Measurements from ENCODE around the gene LIN7A. TPM values are rescaled to one million over a fixed set of nuclear protein-coding genes. Genes with fewer than 3 reads are reported as not detected.
"Not testable (repeated sequence)": the region's sequence is repeated elsewhere in the genome, so short reads cannot be mapped to it uniquely, and the experiment has no call there.

LIN7A gene
- total RNA-seq, 1 donor from 2014 or later = 27.7 TPM

- H3K9me3 Mint-ChIP-seq (ENCODE audit: unreplicated experiment) = no peaks in the 10 kb centered on the region
- no peak overlapping the region for H3K27ac Mint-ChIP-seq (ENCODE audit: unreplicated experiment)
- H3K4me3 Mint-ChIP-seq (ENCODE audit: unreplicated experiment) = no peak overlapping the region
- no peak for DNase-seq (ENCODE audit: extremely low spot score, unreplicated experiment)
- H3K27me3 Mint-ChIP-seq (ENCODE audit: unreplicated experiment) = no peaks in the 10 kb centered on the region
- peaks cover 34% of the 10 kb centered on the region for H3K36me3 Mint-ChIP-seq (ENCODE audit: unreplicated experiment)
- TF ChIP-seq, protein P1, sequence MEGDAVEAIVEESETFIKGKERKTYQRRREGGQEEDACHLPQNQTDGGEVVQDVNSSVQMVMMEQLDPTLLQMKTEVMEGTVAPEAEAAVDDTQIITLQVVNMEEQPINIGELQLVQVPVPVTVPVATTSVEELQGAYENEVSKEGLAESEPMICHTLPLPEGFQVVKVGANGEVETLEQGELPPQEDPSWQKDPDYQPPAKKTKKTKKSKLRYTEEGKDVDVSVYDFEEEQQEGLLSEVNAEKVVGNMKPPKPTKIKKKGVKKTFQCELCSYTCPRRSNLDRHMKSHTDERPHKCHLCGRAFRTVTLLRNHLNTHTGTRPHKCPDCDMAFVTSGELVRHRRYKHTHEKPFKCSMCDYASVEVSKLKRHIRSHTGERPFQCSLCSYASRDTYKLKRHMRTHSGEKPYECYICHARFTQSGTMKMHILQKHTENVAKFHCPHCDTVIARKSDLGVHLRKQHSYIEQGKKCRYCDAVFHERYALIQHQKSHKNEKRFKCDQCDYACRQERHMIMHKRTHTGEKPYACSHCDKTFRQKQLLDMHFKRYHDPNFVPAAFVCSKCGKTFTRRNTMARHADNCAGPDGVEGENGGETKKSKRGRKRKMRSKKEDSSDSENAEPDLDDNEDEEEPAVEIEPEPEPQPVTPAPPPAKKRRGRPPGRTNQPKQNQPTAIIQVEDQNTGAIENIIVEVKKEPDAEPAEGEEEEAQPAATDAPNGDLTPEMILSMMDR (IDR thresholded peaks at IDR 0.05) = no peak
- H3K4me1 Mint-ChIP-seq (ENCODE audit: unreplicated experiment) = peaks cover 8% of the 10 kb centered on the region
Measured at GRCh38 chr12:80798281-80798680, 139.5 kb downstream of the LIN7A start.

- peaks cover 8% of the 10 kb centered on the region for H3K4me1 Mint-ChIP-seq (ENCODE audit: unreplicated experiment)
- DNase-seq (ENCODE audit: extremely low spot score, unreplicated experiment) = no peak
- TF ChIP-seq, protein P1 (IDR thresholded peaks at IDR 0.05) = no peak
- H3K27me3 Mint-ChIP-seq (ENCODE audit: unreplicated experiment) = no peaks in the 10 kb centered on the region
- H3K36me3 Mint-ChIP-seq (ENCODE audit: unreplicated experiment) = peaks cover 30% of the 10 kb centered on the region
- H3K9me3 Mint-ChIP-seq (ENCODE audit: unreplicated experiment) = no peaks in the 10 kb centered on the region
- H3K27ac Mint-ChIP-seq (ENCODE audit: unreplicated experiment) = peak overlapping the region; percentile 4
- H3K4me3 Mint-ChIP-seq (ENCODE audit: unreplicated experiment) = no peak overlapping the region
Measured at GRCh38 chr12:80794551-80794950, 143.2 kb downstream of the LIN7A start.

DNA sequence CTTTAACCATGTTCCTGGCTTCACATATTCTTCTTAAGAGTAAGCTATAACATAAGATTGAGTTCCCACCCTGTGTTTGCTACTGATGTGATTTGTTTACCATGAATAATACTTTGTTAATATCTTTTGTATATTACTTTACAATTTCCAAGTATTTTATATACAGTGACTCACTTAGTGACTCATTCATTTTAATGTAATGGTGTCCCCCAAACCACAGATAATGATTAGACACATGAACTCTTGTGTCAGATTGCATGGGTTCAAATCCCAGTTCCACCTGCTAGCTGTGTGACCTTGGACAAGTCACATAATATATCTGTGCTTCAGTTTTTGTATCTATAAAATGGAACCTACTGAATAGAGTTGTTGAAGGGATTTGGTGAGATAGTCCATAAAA is 144.9 kb downstream of the LIN7A start:
- TF ChIP-seq, protein P1 (IDR thresholded peaks at IDR 0.05) = no peak
- Mint-ChIP-seq H3K9me3 (ENCODE audit: unreplicated experiment) (no peaks in the 10 kb centered on the region), H3K4me1 (ENCODE audit: unreplicated experiment) (peaks cover 5% of the 10 kb centered on the region), H3K27ac (ENCODE audit: unreplicated experiment) (no peak overlapping the region), H3K36me3 (ENCODE audit: unreplicated experiment) (peaks cover 20% of the 10 kb centered on the region), H3K4me3 (ENCODE audit: unreplicated experiment) (no peak overlapping the region), H3K27me3 (ENCODE audit: unreplicated experiment) (no peaks in the 10 kb centered on the region)
- no peak for DNase-seq (ENCODE audit: extremely low spot score, unreplicated experiment)

GRCh38 chr12:80791863-80792262 is 145.9 kb downstream of the LIN7A start:
- peaks cover 14% of the 10 kb centered on the region for H3K36me3 Mint-ChIP-seq (ENCODE audit: unreplicated experiment)
- no peak for DNase-seq (ENCODE audit: extremely low spot score, unreplicated experiment)
- H3K27ac Mint-ChIP-seq (ENCODE audit: unreplicated experiment) = no peak overlapping the region
- peaks cover 5% of the 10 kb centered on the region for H3K4me1 Mint-ChIP-seq (ENCODE audit: unreplicated experiment)
- no peaks in the 10 kb centered on the region for H3K27me3 Mint-ChIP-seq (ENCODE audit: unreplicated experiment)
- TF ChIP-seq, protein P1 (IDR thresholded peaks at IDR 0.05) = no peak
- H3K9me3 Mint-ChIP-seq (ENCODE audit: unreplicated experiment) = no peaks in the 10 kb centered on the region
- no peak overlapping the region for H3K4me3 Mint-ChIP-seq (ENCODE audit: unreplicated experiment)

- H3K27me3 Mint-ChIP-seq (ENCODE audit: unreplicated experiment); DNase-seq (ENCODE audit: extremely low spot score, unreplicated experiment); H3K9me3 Mint-ChIP-seq (ENCODE audit: unreplicated experiment); H3K36me3 Mint-ChIP-seq (ENCODE audit: unreplicated experiment); H3K4me1 Mint-ChIP-seq (ENCODE audit: unreplicated experiment); H3K4me3 Mint-ChIP-seq (ENCODE audit: unreplicated experiment); H3K27ac Mint-ChIP-seq (ENCODE audit: unreplicated experiment): not testable (repeated sequence)
Measured at GRCh38 chr12:80788407-80788806, 149.3 kb downstream of the LIN7A start.

GRCh38 chr12:80782963-80783470 is 154.7 kb downstream of the LIN7A start:
- not testable (repeated sequence) for H3K36me3 Mint-ChIP-seq (ENCODE audit: unreplicated experiment); H3K9me3 Mint-ChIP-seq (ENCODE audit: unreplicated experiment); DNase-seq (ENCODE audit: extremely low spot score, unreplicated experiment); H3K27ac Mint-ChIP-seq (ENCODE audit: unreplicated experiment); H3K4me3 Mint-ChIP-seq (ENCODE audit: unreplicated experiment); H3K27me3 Mint-ChIP-seq (ENCODE audit: unreplicated experiment); H3K4me1 Mint-ChIP-seq (ENCODE audit: unreplicated experiment)

All from osteocyte (in vitro differentiated cells).